Measurements from ENCODE around the gene SYNJ2.

SYNJ2 gene

GRCh38 chr6:158115508-158115907 is 133.8 kb downstream of the SYNJ2 start:
- Histone ChIP-seq H3K4me3 (IDR thresholded peaks at IDR 0.05; ENCODE audit: insufficient read depth, low read depth, low read length) (no peak overlapping the region), H3K9ac (no peak overlapping the region), H3K27me3 (ENCODE audit: insufficient read depth, low read depth) (no peaks in the 10 kb centered on the region), H3K36me3 (ENCODE audit: insufficient read depth) (no peaks in the 10 kb centered on the region), H3K4me1 (ENCODE audit: low read depth, poor library complexity, severe bottlenecking) (no peaks in the 10 kb centered on the region), H3K4me2 (no peak overlapping the region), H3K79me2 (ENCODE audit: insufficient read depth, low read depth) (no peaks in the 10 kb centered on the region), H2AFZ (ENCODE audit: low read depth) (no peak overlapping the region), H3K27ac (no peak overlapping the region), H4K20me1 (ENCODE audit: insufficient read depth) (no peaks in the 10 kb centered on the region)
- TF ChIP-seq CTCF (conservative IDR thresholded peaks at IDR 0.05; ENCODE audit: low read depth, low read length) = no peak

DNA sequence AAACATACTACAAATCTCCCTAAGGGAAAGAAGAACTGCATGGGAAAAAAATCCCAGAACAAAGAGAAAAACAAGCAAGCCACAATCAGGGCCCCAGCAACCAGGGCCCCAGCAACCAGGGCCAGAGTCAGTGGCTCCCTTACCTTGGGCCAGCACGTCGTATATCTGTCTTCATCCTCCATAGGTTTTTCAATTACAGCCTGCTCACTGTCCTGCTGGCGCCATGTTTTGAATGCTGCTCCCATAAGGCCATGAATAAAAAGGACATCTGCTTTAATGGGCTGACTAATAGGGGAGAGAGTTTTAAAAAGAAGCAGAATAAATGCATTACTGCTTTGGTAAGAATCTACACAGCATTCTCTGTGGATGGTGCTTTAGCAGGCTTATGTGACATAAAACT is 137.2 kb downstream of the SYNJ2 start:
- Histone ChIP-seq H3K27me3 (ENCODE audit: insufficient read depth, low read depth) (no peaks in the 10 kb centered on the region), H2AFZ (ENCODE audit: low read depth) (no peak overlapping the region), H3K4me1 (ENCODE audit: low read depth, poor library complexity, severe bottlenecking) (no peaks in the 10 kb centered on the region), H3K27ac (no peak overlapping the region), H3K79me2 (ENCODE audit: insufficient read depth, low read depth) (no peaks in the 10 kb centered on the region), H4K20me1 (ENCODE audit: insufficient read depth) (no peaks in the 10 kb centered on the region), H3K4me2 (no peak overlapping the region), H3K36me3 (ENCODE audit: insufficient read depth) (no peaks in the 10 kb centered on the region), H3K4me3 (IDR thresholded peaks at IDR 0.05; ENCODE audit: insufficient read depth, low read depth, low read length) (no peak overlapping the region), H3K9ac (no peak overlapping the region)
- TF ChIP-seq CTCF (conservative IDR thresholded peaks at IDR 0.05; ENCODE audit: low read depth, low read length) = no peak

GRCh38 chr6:158121335-158121734 is 139.7 kb downstream of the SYNJ2 start:
- Histone ChIP-seq H3K27ac (no peak overlapping the region), H3K79me2 (ENCODE audit: insufficient read depth, low read depth) (no peaks in the 10 kb centered on the region), H3K36me3 (ENCODE audit: insufficient read depth) (no peaks in the 10 kb centered on the region), H3K27me3 (ENCODE audit: insufficient read depth, low read depth) (no peaks in the 10 kb centered on the region), H3K4me2 (no peak overlapping the region), H3K9ac (no peak overlapping the region), H3K4me3 (IDR thresholded peaks at IDR 0.05; ENCODE audit: insufficient read depth, low read depth, low read length) (no peak overlapping the region), H2AFZ (ENCODE audit: low read depth) (no peak overlapping the region), H3K4me1 (ENCODE audit: low read depth, poor library complexity, severe bottlenecking) (no peaks in the 10 kb centered on the region), H4K20me1 (ENCODE audit: insufficient read depth) (no peaks in the 10 kb centered on the region)
- TF ChIP-seq CTCF (conservative IDR thresholded peaks at IDR 0.05; ENCODE audit: low read depth, low read length) = no peak

DNA sequence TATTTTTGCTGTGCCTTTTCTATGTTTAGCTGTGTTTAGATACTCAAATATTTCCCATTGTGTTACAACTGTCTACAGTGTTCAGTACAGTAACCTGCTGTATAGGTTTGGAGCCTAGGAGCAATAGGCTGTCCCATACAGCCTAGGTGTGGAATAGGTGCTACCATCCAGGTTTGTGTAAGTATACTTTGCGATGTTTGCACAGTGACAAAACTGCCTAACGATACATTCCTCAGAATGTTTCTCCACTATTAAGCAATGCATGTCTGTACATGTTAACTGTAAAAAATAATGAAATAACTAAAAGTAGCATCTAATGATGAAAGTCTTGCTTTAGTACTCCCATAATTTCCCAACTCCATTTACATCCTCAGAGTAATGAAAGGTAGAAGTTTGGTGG is 140.4 kb downstream of the SYNJ2 start:
- no peak for TF ChIP-seq CTCF (conservative IDR thresholded peaks at IDR 0.05; ENCODE audit: low read depth, low read length)
- Histone ChIP-seq H3K9ac (no peak overlapping the region), H3K27ac (no peak overlapping the region), H3K4me1 (ENCODE audit: low read depth, poor library complexity, severe bottlenecking) (no peaks in the 10 kb centered on the region), H3K27me3 (ENCODE audit: insufficient read depth, low read depth) (no peaks in the 10 kb centered on the region), H3K4me2 (no peak overlapping the region), H3K79me2 (ENCODE audit: insufficient read depth, low read depth) (no peaks in the 10 kb centered on the region), H3K4me3 (IDR thresholded peaks at IDR 0.05; ENCODE audit: insufficient read depth, low read depth, low read length) (no peak overlapping the region), H4K20me1 (ENCODE audit: insufficient read depth) (no peaks in the 10 kb centered on the region), H2AFZ (ENCODE audit: low read depth) (no peak overlapping the region), H3K36me3 (ENCODE audit: insufficient read depth) (no peaks in the 10 kb centered on the region)

DNA sequence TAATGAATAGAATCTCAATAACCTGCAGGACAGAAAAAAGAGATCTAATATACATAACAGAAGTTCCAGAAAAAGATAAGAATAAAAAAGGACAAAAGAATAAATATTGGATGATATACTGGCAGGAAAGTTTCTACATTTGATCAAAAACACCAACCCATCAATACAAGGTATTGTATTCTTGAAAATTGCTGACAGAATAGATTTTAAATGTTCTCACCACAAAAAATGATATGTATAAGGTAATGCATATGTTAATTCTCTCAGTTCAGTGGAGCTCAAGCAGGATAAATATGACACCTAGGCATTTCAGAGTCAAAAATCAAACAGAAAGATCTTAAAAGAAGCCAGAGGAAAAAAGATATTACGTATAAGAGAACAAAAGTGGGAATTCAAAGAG is 142.6 kb downstream of the SYNJ2 start:
- Histone ChIP-seq H3K9ac (no peak overlapping the region), H3K27ac (no peak overlapping the region), H3K4me1 (ENCODE audit: low read depth, poor library complexity, severe bottlenecking) (no peaks in the 10 kb centered on the region), H3K4me2 (no peak overlapping the region), H3K36me3 (ENCODE audit: insufficient read depth) (no peaks in the 10 kb centered on the region), H3K4me3 (IDR thresholded peaks at IDR 0.05; ENCODE audit: insufficient read depth, low read depth, low read length) (no peak overlapping the region), H3K27me3 (ENCODE audit: insufficient read depth, low read depth) (no peaks in the 10 kb centered on the region), H3K79me2 (ENCODE audit: insufficient read depth, low read depth) (no peaks in the 10 kb centered on the region), H4K20me1 (ENCODE audit: insufficient read depth) (no peaks in the 10 kb centered on the region), H2AFZ (ENCODE audit: low read depth) (no peak overlapping the region)
- no peak for TF ChIP-seq CTCF (conservative IDR thresholded peaks at IDR 0.05; ENCODE audit: low read depth, low read length)
